Body of pancreas (tissue), 4 donors: ENCODE measurements around the gene PDE1A.

Source experiments
- POLR2A ChIP-seq, 3 donors: fragments of 450-650 bp; IDR thresholded peaks; one replicate each; pipeline ENCODE4 v1.6.1; 2016; ENCODE audit warnings: antibody characterized with exemption in 3 of 3, mild to moderate bottlenecking in 2 of 3
- TF ChIP-seq, protein P1 (sequence below), 7 experiments: fragments of 450-650 bp in 4 of 7; fragments of 200-600 bp in 3 of 7; sonication (generic) in 3 of 7; IDR thresholded peaks; one replicate each; pipeline ENCODE4 v1.5.1; 2016 to 2019; ENCODE audit warnings: antibody characterized with exemption in 7 of 7

DNA sequence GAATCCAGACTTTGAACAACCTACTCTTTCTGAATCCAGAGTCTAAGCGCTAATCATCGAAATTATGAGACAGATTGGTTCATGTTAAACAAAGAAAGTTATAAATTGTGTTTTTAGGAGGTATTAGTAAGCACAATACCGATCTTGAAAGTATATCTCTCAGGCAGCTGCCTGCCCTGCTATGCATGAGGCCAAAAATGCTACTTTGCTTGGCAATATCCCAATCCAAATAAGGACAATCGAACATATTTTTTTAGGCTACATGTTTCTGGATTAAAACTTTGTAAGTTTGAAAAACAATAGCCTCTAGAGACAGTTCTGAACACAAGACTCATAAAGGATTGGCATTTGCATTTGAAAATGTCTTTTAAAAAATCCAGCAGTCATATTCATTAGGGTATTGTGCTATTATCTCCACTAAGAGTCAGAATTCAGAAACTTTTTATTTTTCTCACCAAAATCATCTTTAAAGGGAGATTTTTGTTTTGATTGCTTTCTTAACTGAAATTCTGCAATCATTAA lies 167.1 kb downstream of the PDE1A start:
- no peak for TF ChIP-seq POLR2A (IDR thresholded peaks at IDR 0.05)
- TF ChIP-seq, protein P1, sequence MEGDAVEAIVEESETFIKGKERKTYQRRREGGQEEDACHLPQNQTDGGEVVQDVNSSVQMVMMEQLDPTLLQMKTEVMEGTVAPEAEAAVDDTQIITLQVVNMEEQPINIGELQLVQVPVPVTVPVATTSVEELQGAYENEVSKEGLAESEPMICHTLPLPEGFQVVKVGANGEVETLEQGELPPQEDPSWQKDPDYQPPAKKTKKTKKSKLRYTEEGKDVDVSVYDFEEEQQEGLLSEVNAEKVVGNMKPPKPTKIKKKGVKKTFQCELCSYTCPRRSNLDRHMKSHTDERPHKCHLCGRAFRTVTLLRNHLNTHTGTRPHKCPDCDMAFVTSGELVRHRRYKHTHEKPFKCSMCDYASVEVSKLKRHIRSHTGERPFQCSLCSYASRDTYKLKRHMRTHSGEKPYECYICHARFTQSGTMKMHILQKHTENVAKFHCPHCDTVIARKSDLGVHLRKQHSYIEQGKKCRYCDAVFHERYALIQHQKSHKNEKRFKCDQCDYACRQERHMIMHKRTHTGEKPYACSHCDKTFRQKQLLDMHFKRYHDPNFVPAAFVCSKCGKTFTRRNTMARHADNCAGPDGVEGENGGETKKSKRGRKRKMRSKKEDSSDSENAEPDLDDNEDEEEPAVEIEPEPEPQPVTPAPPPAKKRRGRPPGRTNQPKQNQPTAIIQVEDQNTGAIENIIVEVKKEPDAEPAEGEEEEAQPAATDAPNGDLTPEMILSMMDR (IDR thresholded peaks at IDR 0.05) = no peak
